K562 (cell line): Measurements from ENCODE around the gene C1orf50. TPM values are rescaled to one million over a fixed set of nuclear protein-coding genes. Genes with fewer than 3 reads are reported as not detected.

ENCODE experiments used
- DMBX1 ChIP-seq: fragments of 250-450 bp; sonication (Bioruptor Pico); IDR thresholded peaks from 2 replicates; pipeline ENCODE4 v1.8.0; 2022; ENCODE audit warnings: inconsistent platforms, mild to moderate bottlenecking, moderate library complexity, borderline replicate concordance
- FOXP1 ChIP-seq: sonication (generic); formaldehyde crosslinking; IDR thresholded peaks from 2 replicates; pipeline ENCODE4 v1.8.0; 2022; ENCODE audit warnings: mild to moderate bottlenecking, missing genetic modification reagents
- GATAD2B ChIP-seq: fragments of 450-650 bp; IDR thresholded peaks from 2 replicates; pipeline ENCODE4 v1.6.1; 2017; ENCODE audit warnings: mild to moderate bottlenecking, borderline replicate concordance
- GTF2A2 ChIP-seq: IDR thresholded peaks from 2 replicates; pipeline ENCODE4 v1.6.1; 2016; ENCODE audit warnings: mild to moderate bottlenecking, missing genetic modification characterization, missing compliant biosample characterization
- MTA1 ChIP-seq: fragments of 450-650 bp; IDR thresholded peaks from 2 replicates; pipeline ENCODE4 v1.6.1; 2017; ENCODE audit warnings: borderline replicate concordance
- MXD1 ChIP-seq: fragments of 250-450 bp; sonication (Bioruptor Pico); IDR thresholded peaks from 2 replicates; pipeline ENCODE4 v1.8.0; 2021; ENCODE audit warnings: borderline replicate concordance, mild to moderate bottlenecking, moderate library complexity; ENCODE audit not compliant: poor library complexity, severe bottlenecking
- NCOA6 ChIP-seq: fragments of 450-650 bp; IDR thresholded peaks from 2 replicates; pipeline ENCODE4 v1.6.1; 2017; ENCODE audit warnings: mild to moderate bottlenecking
- RAD51 ChIP-seq: fragments of 450-650 bp; IDR thresholded peaks from 2 replicates; pipeline ENCODE4 v1.7.1; 2016; ENCODE audit warnings: low read depth, mild to moderate bottlenecking, borderline replicate concordance
- TCF7 ChIP-seq: sonication (generic); IDR thresholded peaks from 2 replicates; pipeline ENCODE4 v1.6.1; 2016; ENCODE audit warnings: antibody characterized with exemption, borderline replicate concordance
- TCFL5 ChIP-seq: fragments of 250-450 bp; sonication (Bioruptor Pico); conservative IDR thresholded peaks from 2 replicates; pipeline ENCODE4 v1.6.1; 2021; ENCODE audit warnings: mild to moderate bottlenecking, moderate library complexity, matching md5 sums
- TEAD4 ChIP-seq, 2 experiments: sonication (generic) in 1 of 2; formaldehyde crosslinking in 1 of 2; IDR thresholded peaks; 2 replicates each; pipeline versions ENCODE4 v1.6.1 to v1.8.0; 2012 to 2022; ENCODE audit warnings: borderline replicate concordance in 1 of 2, inconsistent platforms in 1 of 2, low read length in 1 of 2, mild to moderate bottlenecking in 1 of 2, missing genetic modification reagents in 1 of 2
- ZBTB11 ChIP-seq, 3 experiments: fragments of 200-800 bp in 1 of 3; fragments of 250-450 bp in 1 of 3; fragments of 450-650 bp in 1 of 3; sonication (Bioruptor Pico) in 1 of 3; sonication (Bioruptor generic) in 1 of 3; formaldehyde crosslinking in 1 of 3; IDR thresholded peaks; 2 replicates each; pipeline versions ENCODE4 v1.6.1 to v1.8.0; 2016 to 2022; ENCODE audit warnings: mild to moderate bottlenecking in 2 of 3, missing genetic modification characterization in 2 of 3, missing compliant biosample characterization in 1 of 3, moderate library complexity in 1 of 3
- ZNF232 ChIP-seq: sonication (generic); formaldehyde crosslinking; IDR thresholded peaks from 2 replicates; pipeline ENCODE4 v1.8.0; 2022; ENCODE audit warnings: mild to moderate bottlenecking, missing genetic modification reagents
- ZNF24 ChIP-seq: fragments of 450-650 bp; IDR thresholded peaks from 2 replicates; pipeline ENCODE4 v1.6.1; 2016
- ZNF384 ChIP-seq: IDR thresholded peaks from 2 replicates; pipeline ENCODE4 v1.6.1; 2012; ENCODE audit warnings: low read depth, low read length, improper control_type of control experiment
- polyA plus RNA-seq, 8 experiments: library from polyadenylated mRNA; depleted of rRNA in 4 of 8; stranded (reverse) in 5 of 8; unstranded in 3 of 8; fragments of >200 nt; fragmentation: Nextera tagmentation in 2 of 8; fragmentation: Illumina TruSeq in 1 of 8; extraction: Ambion mirVana in 2 of 8; extraction: Trizol in 1 of 8; gene quantifications; 2 replicates each; pipeline versions ENCODE4 v1.2.1 to v1.2.3, GENCODE V29; 2011 to 2014; ENCODE audit warnings: inconsistent platforms in 1 of 8, missing spikeins in 1 of 8
- total RNA-seq, 7 experiments: library from RNA; depleted of rRNA in 6 of 7; stranded (reverse); fragments of >200 nt in 6 of 7; fragmentation: Illumina TruSeq in 2 of 7; extraction: Trizol in 2 of 7; gene quantifications; 2 replicates each; pipeline versions ENCODE4 v1.2.1 to v1.2.3, GENCODE V29; 2011 to 2021; ENCODE audit warnings: low replicate concordance in 1 of 7
- TF ChIP-seq, protein P1 (sequence below): sonication (generic); formaldehyde crosslinking; IDR thresholded peaks from 2 replicates; pipeline ENCODE4 v1.8.0; 2022; ENCODE audit warnings: mild to moderate bottlenecking, missing genetic modification reagents

The C1orf50 gene
- total and polyA plus RNA-seq, 9 of the 15 experiments (the other 6 are each of a cell fraction or from before 2014, with no cell fraction given): 0.55 to 13.9 (median 5.2) TPM

GRCh38 chr1:42747125-42747524, 19.9 kb upstream of the C1orf50 start (continued):
- no peak for TF ChIP-seq DMBX1 (CRISPR knock-in tag)
- TF ChIP-seq MXD1: no peak
- no peak for TF ChIP-seq TCF7
- no peak for TF ChIP-seq GTF2A2 (tag)
- no peak for TF ChIP-seq NCOA6
- no peak for TF ChIP-seq ZNF24
- TF ChIP-seq RAD51: no peak
- TF ChIP-seq TEAD4 (IDR thresholded peaks at IDR 0.05; ENCODE audit: low read length): no peak
- TF ChIP-seq TEAD4 (CRISPR knock-in tag; IDR thresholded peaks at IDR 0.05; ENCODE audit: borderline replicate concordance): no peak
- TF ChIP-seq FOXP1 (CRISPR knock-in tag): no peak
- TF ChIP-seq GATAD2B: no peak
- no peak for TF ChIP-seq MTA1
- TF ChIP-seq TCFL5: no peak
- TF ChIP-seq, protein P1, sequence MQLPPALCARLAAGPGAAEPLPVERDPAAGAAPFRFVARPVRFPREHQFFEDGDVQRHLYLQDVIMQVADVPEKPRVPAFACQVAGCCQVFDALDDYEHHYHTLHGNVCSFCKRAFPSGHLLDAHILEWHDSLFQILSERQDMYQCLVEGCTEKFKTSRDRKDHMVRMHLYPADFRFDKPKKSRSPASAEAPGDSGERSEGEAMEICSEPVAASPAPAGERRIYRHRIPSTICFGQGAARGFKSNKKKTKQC: no peak
- TF ChIP-seq ZBTB11 (CRISPR knock-in tag; IDR thresholded peaks at IDR 0.05): no peak
- TF ChIP-seq ZNF384: no peak
- TF ChIP-seq ZNF232 (CRISPR knock-in tag): no peak
